ENCODE results near the gene KIFAP3.
"Not testable (repeated sequence)": the region's sequence is repeated elsewhere in the genome, so short reads cannot be mapped to it uniquely, and the experiment has no call there.

The KIFAP3 gene

GRCh38 chr1:170085091-170085490 lies 10.6 kb upstream of the KIFAP3 start:
- H3K27ac ChIP-seq, result no peak overlapping the region
- H3K4me3 ChIP-seq, result no peak overlapping the region
- no peaks in the 10 kb centered on the region for H3K36me3 ChIP-seq
- no peak overlapping the region for H3K9ac ChIP-seq
- TF ChIP-seq Cebpa-rat (IDR thresholded peaks at IDR 0.05), result no peak
- no peaks in the 10 kb centered on the region for H3K4me1 ChIP-seq
- H3K9me3 ChIP-seq, result no peaks in the 10 kb centered on the region
- H4K20me1 ChIP-seq, result no peaks in the 10 kb centered on the region
- H3K4me2 ChIP-seq, result no peak overlapping the region
- H3K27me3 ChIP-seq, result no peaks in the 10 kb centered on the region

DNA sequence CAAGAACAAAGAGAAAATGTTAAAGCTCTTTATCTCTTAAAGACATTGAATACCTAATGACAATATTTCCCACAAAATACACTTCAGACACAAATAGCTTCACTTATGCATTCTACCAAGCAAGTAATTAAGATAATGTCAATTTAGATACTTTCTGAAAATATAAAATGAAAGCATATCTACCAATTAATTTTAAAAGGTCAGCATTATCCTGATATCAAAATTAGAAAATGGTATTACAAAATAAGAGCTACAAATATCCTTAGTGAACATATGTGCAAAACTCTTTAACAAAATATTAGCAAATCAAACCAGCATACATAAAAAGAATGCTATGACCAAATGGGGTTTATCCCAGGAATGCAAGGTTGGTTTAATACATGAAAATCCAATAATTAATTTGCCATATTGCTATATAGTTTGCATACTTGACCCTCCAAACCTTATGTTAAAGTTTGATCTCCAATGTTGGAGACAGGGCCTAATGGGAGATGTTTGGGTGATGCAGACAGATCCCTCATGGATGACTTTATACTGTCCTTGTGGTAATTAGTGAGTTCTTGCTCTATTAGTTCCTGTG lies 4.2 kb upstream of the KIFAP3 start:
- H3K4me3 ChIP-seq, result no peak overlapping the region

DNA sequence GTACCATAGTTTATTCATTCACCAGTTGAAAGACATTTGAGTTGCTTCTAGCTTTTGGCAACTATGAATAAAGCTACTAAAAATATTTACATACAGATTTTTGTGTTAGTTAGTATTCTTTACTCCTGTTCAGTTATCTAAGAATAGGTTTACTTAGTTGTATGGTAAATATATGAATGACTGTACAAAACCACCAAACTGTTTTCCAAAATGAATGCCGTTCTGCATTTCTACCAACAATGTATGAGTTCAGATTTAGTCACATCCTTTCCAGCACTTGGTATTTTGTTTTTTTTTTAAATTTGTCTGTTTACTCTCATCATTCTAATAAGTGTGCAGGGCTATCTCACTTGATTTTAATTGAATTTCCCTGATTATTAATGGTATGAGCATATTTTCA lies 3.4 kb upstream of the KIFAP3 start:
- H3K9ac ChIP-seq, result no peak overlapping the region
- TF ChIP-seq Cebpa-rat (IDR thresholded peaks at IDR 0.05), result no peak
- H3K9me3 ChIP-seq, result peaks cover 4% of the 10 kb centered on the region; the same call in 1 of the 2 replicates
- no peak overlapping the region for H3K4me3 ChIP-seq
- no peaks in the 10 kb centered on the region for H3K36me3 ChIP-seq
- H3K4me2 ChIP-seq, result no peak overlapping the region
- H4K20me1 ChIP-seq, result no peaks in the 10 kb centered on the region
- H3K27me3 ChIP-seq, result no peaks in the 10 kb centered on the region
- H3K27ac ChIP-seq, result no peak overlapping the region
- peaks cover 21% of the 10 kb centered on the region for H3K4me1 ChIP-seq

More for the DNA sequence above, 4.2 kb upstream of the KIFAP3 start:
- peaks cover 13% of the 10 kb centered on the region for H3K4me1 ChIP-seq
- H3K27me3 ChIP-seq, result no peaks in the 10 kb centered on the region
- H3K9me3 ChIP-seq, result peaks cover 4% of the 10 kb centered on the region; the same call in 1 of the 2 replicates
- TF ChIP-seq Cebpa-rat (IDR thresholded peaks at IDR 0.05), result no peak
- H3K36me3 ChIP-seq, result no peaks in the 10 kb centered on the region
- H3K9ac ChIP-seq, result no peak overlapping the region
- H3K4me2 ChIP-seq, result no peak overlapping the region
- no peaks in the 10 kb centered on the region for H4K20me1 ChIP-seq
- H3K27ac ChIP-seq, result no peak overlapping the region

- H4K20me1 ChIP-seq, H3K36me3 ChIP-seq, H3K9ac ChIP-seq, H3K27ac ChIP-seq, H3K9me3 ChIP-seq, H3K27me3 ChIP-seq, H3K4me3 ChIP-seq, H3K4me2 ChIP-seq: not testable (repeated sequence)
- peaks cover 28% of the 10 kb centered on the region for H3K4me1 ChIP-seq
Observed at GRCh38 chr1:170076952-170077351, 2.5 kb upstream of the KIFAP3 start.

DNA sequence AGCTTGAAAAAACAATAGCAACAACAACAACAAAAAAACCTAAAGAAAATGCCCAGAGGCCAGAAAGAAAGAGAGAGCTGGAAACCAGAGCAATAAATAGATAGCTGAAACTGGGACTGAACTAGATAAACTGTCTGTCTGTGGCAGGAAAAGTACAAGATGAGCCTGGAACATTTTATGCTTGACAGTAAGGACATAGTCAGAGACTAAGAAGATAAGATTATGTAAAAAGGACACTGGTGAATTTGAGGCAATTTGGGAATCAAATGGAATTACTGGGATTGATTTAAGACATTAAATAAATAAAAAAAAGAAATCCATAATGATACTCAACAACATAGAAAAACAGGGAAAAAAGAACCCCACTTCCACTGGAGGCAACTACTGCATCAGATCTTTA lies 1.7 kb upstream of the KIFAP3 start:
- Histone ChIP-seq H3K9me3 (peaks cover 4% of the 10 kb centered on the region; the same call in 1 of the 2 replicates), H3K36me3 (no peaks in the 10 kb centered on the region), H3K4me2 (no peak overlapping the region), H4K20me1 (no peaks in the 10 kb centered on the region), H3K4me1 (peaks cover 36% of the 10 kb centered on the region), H3K27me3 (no peaks in the 10 kb centered on the region), H3K27ac (no peak overlapping the region), H3K4me3 (no peak overlapping the region), H3K9ac (no peak overlapping the region)
- TF ChIP-seq Cebpa-rat (IDR thresholded peaks at IDR 0.05), result no peak

- Histone ChIP-seq H3K4me3 (peak overlapping the region; percentile 76), H3K36me3 (no peaks in the 10 kb centered on the region), H3K27me3 (no peaks in the 10 kb centered on the region), H3K4me2 (peak overlapping the region; percentile 89), H3K27ac (no peak overlapping the region), H3K9me3 (peaks cover 4% of the 10 kb centered on the region; the same call in 1 of the 2 replicates), H3K4me1 (peaks cover 38% of the 10 kb centered on the region), H3K9ac (peak overlapping the region; percentile 74; the same call in 1 of the 2 replicates), H4K20me1 (no peaks in the 10 kb centered on the region)
- TF ChIP-seq Cebpa-rat (IDR thresholded peaks at IDR 0.05), result no peak
Observed at GRCh38 chr1:170075186-170075585, 691 bp upstream of the KIFAP3 start.

DNA sequence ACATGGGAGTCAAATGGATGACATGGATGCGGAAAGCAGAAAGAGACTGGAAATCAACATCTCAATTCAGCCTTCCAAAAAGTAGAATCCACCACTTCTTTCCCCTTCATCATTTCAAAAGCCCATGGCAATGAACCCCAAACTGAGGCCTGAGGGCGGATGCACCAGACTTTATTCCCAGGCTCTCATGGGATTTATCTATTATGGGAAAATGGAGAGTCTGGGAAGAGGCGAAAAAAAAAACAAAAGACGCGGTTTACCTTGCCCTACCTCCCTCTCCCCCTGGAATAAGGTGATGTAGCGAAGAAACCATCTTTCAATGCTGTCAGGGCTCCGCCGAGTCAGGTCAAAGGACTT lies 624 bp downstream of the KIFAP3 start:
- H3K4me2 ChIP-seq, result peak overlapping the region; percentile 89
- H4K20me1 ChIP-seq, result no peaks in the 10 kb centered on the region
- no peak for TF ChIP-seq Cebpa-rat (IDR thresholded peaks at IDR 0.05)
- peak overlapping the region; percentile 74 for H3K9ac ChIP-seq
- H3K27me3 ChIP-seq, result no peaks in the 10 kb centered on the region
- H3K4me3 ChIP-seq, result peak overlapping the region; percentile 76
- H3K27ac ChIP-seq, result 0 out of 2 replicates have a peak overlapping the region, but pooled peaks have one; percentile 39
- peaks cover 38% of the 10 kb centered on the region for H3K4me1 ChIP-seq
- H3K9me3 ChIP-seq, result peaks cover under 1% of the 10 kb centered on the region; the same call in 1 of the 2 replicates
- no peaks in the 10 kb centered on the region for H3K36me3 ChIP-seq

- Histone ChIP-seq H3K36me3 (no peaks in the 10 kb centered on the region), H3K4me1 (peaks cover 38% of the 10 kb centered on the region), H3K27me3 (no peaks in the 10 kb centered on the region), H3K9me3 (no peaks in the 10 kb centered on the region), H4K20me1 (no peaks in the 10 kb centered on the region), H3K4me3 (no peak overlapping the region), H3K27ac (no peak overlapping the region), H3K4me2 (peak overlapping the region; percentile 23; the same call in 1 of the 2 replicates), H3K9ac (no peak overlapping the region)
- no peak for TF ChIP-seq Cebpa-rat (IDR thresholded peaks at IDR 0.05)
Observed at GRCh38 chr1:170071378-170071777, 3.1 kb downstream of the KIFAP3 start.

DNA sequence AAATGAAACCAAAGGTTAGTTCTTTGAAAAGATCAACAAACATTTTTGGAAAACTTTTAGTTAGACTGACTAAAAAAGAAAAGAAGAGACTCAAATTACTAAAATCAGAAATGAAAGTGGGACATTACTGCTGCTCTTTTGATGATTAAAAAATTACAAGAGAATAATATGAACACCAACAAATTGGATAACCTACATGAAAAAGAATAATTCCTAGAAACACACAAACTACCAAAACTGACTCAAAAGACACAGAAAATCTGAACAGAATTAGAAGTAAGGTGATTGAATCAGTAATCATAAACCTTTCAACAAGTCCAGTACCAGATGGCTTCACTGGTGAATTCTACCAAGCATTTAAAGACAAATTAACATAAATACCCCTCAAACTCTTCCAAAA lies 5.6 kb downstream of the KIFAP3 start:
- Histone ChIP-seq H3K4me1 (peaks cover 26% of the 10 kb centered on the region), H3K4me2 (no peak overlapping the region), H3K27ac (no peak overlapping the region), H3K9ac (no peak overlapping the region), H4K20me1 (no peaks in the 10 kb centered on the region), H3K27me3 (no peaks in the 10 kb centered on the region), H3K36me3 (no peaks in the 10 kb centered on the region), H3K4me3 (no peak overlapping the region), H3K9me3 (no peaks in the 10 kb centered on the region)
- no peak for TF ChIP-seq Cebpa-rat (IDR thresholded peaks at IDR 0.05)

DNA sequence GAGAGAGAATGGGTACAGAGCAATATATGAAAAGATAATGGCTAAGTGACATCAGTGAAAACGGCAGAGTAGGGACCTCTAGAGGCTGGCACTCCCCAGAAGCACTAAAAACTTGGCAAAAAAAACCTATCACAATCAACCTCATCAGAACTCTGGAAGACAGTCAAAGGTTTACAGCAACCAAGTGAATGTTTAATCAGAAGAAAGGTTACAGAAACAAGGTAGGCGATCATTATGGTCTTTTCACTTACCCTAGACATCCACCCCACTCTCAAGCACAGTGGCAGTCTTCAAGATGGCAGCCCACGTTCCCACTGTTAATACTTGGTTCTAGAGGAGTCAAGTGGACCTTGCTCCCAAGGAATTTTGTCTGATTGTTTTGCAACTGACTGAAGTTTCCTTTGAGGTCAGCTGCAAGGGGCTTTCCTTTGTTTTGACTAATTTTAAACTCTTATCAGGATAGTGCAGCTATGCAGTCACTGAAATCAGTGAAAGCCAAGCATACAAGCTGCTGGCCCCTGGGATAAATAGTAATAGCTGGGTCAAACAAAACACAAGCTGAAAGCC lies 7.2 kb downstream of the KIFAP3 start:
- no peak for TF ChIP-seq Cebpa-rat (IDR thresholded peaks at IDR 0.05)
- Histone ChIP-seq H3K4me3 (no peak overlapping the region), H3K4me2 (no peak overlapping the region), H3K9me3 (no peaks in the 10 kb centered on the region), H4K20me1 (no peaks in the 10 kb centered on the region), H3K36me3 (no peaks in the 10 kb centered on the region), H3K27ac (no peak overlapping the region), H3K27me3 (no peaks in the 10 kb centered on the region), H3K4me1 (peaks cover 13% of the 10 kb centered on the region), H3K9ac (no peak overlapping the region)

Data from BLaER1 (cell line).